RWPE2 (cell line): ENCODE data around the gene KIF1A.

ENCODE experiments used
- ATAC-seq: fragments of 200-7000 bp; cut with Tn5 transposase; 3 replicates; pipeline ENCODE4 v1.9.1; 2021; ENCODE audit warnings: low read depth
- DNase-seq: peaks from one replicate; pipeline ENCODE4 v3.0.0-alpha.2; 2020; ENCODE audit warnings: low spot score
- H3K27ac ChIP-seq: fragments of 450-650 bp; 2 replicates; pipeline ENCODE4 v1.5.1; 2017; ENCODE audit warnings: mild to moderate bottlenecking; ENCODE audit not compliant: poor library complexity, severe bottlenecking
- H3K27me3 ChIP-seq: fragments of 250-450 bp; sonication (Bioruptor Pico); 2 replicates; pipeline ENCODE4 v1.5.1; 2021; ENCODE audit warnings: mild to moderate bottlenecking, moderate library complexity; ENCODE audit not compliant: insufficient read depth, poor library complexity, severe bottlenecking
- H3K36me3 ChIP-seq: fragments of 250-450 bp; sonication (Bioruptor Pico); 2 replicates; pipeline ENCODE4 v1.5.1; 2020; ENCODE audit warnings: low read depth, mild to moderate bottlenecking, moderate library complexity
- H3K4me1 ChIP-seq: fragments of 250-450 bp; sonication (Bioruptor Pico); 2 replicates; pipeline ENCODE4 v1.5.1; 2021; ENCODE audit warnings: mild to moderate bottlenecking, moderate library complexity; ENCODE audit not compliant: insufficient read depth, poor library complexity, severe bottlenecking
- H3K4me3 ChIP-seq: fragments of 250-450 bp; sonication (Bioruptor Pico); 2 replicates; pipeline ENCODE4 v1.5.1; 2021; ENCODE audit warnings: mild to moderate bottlenecking, moderate library complexity; ENCODE audit not compliant: severe bottlenecking
- H3K9me3 ChIP-seq: fragments of 250-450 bp; sonication (Bioruptor Pico); 2 replicates; pipeline ENCODE4 v1.5.1; 2021; ENCODE audit warnings: mild to moderate bottlenecking, moderate library complexity; ENCODE audit not compliant: severe bottlenecking
- CTCF ChIP-seq: fragments of 450-650 bp; IDR thresholded peaks from one replicate; pipeline ENCODE4 v1.5.1; 2017; ENCODE audit warnings: mild to moderate bottlenecking, moderate library complexity; ENCODE audit not compliant: poor library complexity, severe bottlenecking

KIF1A gene

GRCh38 chr2:240819858-240820606 lies at the start of gene KIF1A:
KIF1A (minus strand) TSS chr2:240820219; CDS start chr2:240797752, 22,467 bp downstream.
- Histone ChIP-seq H3K27me3 (peaks cover 64% of the 10 kb centered on the region), H3K9me3 (no peaks in the 10 kb centered on the region), H3K27ac (no peak within 1 kb of the TSS), H3K4me3 (no peak within 1 kb of the TSS), H3K4me1 (no peaks in the 10 kb centered on the region), H3K36me3 (no peaks in the 10 kb centered on the region)
- DNase-seq (no peak), ATAC-seq (no peak)
- no peak for TF ChIP-seq CTCF

- Histone ChIP-seq H3K36me3 (no peaks in the 10 kb centered on the region), H3K27ac (no peak overlapping the region), H3K9me3 (no peaks in the 10 kb centered on the region), H3K4me3 (no peak overlapping the region), H3K4me1 (no peaks in the 10 kb centered on the region), H3K27me3 (no peaks in the 10 kb centered on the region)
- ATAC-seq (no peak), DNase-seq (no peak)
- no peak for TF ChIP-seq CTCF
These were observed 49.3 kb upstream of the KIF1A start for GRCh38 chr2:240869109-240869955.

- no peaks in the 10 kb centered on the region for H3K4me1 ChIP-seq
These were observed 48.5 kb upstream of the KIF1A start, which contains the start of gene AGXT for GRCh38 chr2:240868286-240869108. AGXT (plus strand) TSS chr2:240868824; CDS start chr2:240868866, 42 bp downstream.

GRCh38 chr2:240865391-240865790 lies 45.4 kb upstream of the KIF1A start:
- no peaks in the 10 kb centered on the region for H3K36me3 ChIP-seq
- no peaks in the 10 kb centered on the region for H3K9me3 ChIP-seq
- no peak overlapping the region for H3K4me3 ChIP-seq
- no peak overlapping the region for H3K27ac ChIP-seq
- no peak for TF ChIP-seq CTCF
- H3K27me3 ChIP-seq: peaks cover 9% of the 10 kb centered on the region
- ATAC-seq: no peak
- H3K4me1 ChIP-seq: no peaks in the 10 kb centered on the region
- no peak for DNase-seq

More at GRCh38 chr2:240868286-240869108, 48.5 kb upstream of the KIF1A start, which contains the start of gene AGXT:
- H3K9me3 ChIP-seq: no peaks in the 10 kb centered on the region
- H3K36me3 ChIP-seq: no peaks in the 10 kb centered on the region
- ATAC-seq: no peak
- TF ChIP-seq CTCF: no peak
- no peak within 1 kb of the TSS for H3K4me3 ChIP-seq
- DNase-seq: no peak
- no peak within 1 kb of the TSS for H3K27ac ChIP-seq
- H3K27me3 ChIP-seq: no peaks in the 10 kb centered on the region
